PC-9 (cell line): ENCODE results near the gene MPP1.

ENCODE experiments used
- EZH2 ChIP-seq: fragments of 200-600 bp; sonication (generic); IDR thresholded peaks from 2 replicates; pipeline ENCODE4 v1.8.0; 2017; ENCODE audit warnings: antibody characterized with exemption, low read depth
- TF ChIP-seq, protein P1 (sequence below): fragments of 200-600 bp; sonication (generic); conservative IDR thresholded peaks from 2 replicates; pipeline ENCODE4 v1.6.1; 2017; ENCODE audit warnings: mixed run types, antibody characterized with exemption, mild to moderate bottlenecking, moderate library complexity

DNA sequence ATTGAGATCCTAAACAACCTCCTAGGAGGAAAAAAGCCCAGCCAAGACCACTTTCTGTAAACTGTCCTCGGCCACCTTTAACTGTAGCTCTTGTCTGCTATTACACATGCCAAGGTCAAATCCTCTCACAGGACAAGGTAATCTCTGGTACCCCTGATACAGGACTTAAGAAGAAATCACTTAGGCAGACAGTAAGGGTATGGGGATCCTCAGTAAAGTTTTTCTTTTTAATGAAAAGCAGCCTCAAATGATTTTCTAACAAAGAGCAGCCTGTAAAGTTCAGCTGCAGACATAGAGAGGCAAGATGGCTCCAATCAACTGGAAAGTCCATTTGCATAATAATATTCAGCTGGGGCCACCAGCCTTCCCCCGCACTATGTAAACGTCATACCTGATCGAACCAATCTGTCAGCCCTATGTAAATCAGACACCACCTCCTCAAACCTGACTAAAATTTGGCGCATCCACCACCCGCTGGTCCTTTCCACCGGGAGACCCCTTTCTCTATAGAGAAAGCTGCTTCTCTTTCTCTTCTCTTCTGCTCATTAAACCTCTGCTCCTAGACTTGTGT lies 14.6 kb upstream of the MPP1 start:
- TF ChIP-seq EZH2, result no peak
- TF ChIP-seq, protein P1, sequence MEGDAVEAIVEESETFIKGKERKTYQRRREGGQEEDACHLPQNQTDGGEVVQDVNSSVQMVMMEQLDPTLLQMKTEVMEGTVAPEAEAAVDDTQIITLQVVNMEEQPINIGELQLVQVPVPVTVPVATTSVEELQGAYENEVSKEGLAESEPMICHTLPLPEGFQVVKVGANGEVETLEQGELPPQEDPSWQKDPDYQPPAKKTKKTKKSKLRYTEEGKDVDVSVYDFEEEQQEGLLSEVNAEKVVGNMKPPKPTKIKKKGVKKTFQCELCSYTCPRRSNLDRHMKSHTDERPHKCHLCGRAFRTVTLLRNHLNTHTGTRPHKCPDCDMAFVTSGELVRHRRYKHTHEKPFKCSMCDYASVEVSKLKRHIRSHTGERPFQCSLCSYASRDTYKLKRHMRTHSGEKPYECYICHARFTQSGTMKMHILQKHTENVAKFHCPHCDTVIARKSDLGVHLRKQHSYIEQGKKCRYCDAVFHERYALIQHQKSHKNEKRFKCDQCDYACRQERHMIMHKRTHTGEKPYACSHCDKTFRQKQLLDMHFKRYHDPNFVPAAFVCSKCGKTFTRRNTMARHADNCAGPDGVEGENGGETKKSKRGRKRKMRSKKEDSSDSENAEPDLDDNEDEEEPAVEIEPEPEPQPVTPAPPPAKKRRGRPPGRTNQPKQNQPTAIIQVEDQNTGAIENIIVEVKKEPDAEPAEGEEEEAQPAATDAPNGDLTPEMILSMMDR, result no peak
